Chondrocyte (in vitro differentiated cells): Measurements from ENCODE around the gene ADAM12. TPM values are rescaled to one million over a fixed set of nuclear protein-coding genes. Genes with fewer than 3 reads are reported as not detected.

ENCODE experiments used
- DNase-seq: peaks from one replicate; pipeline ENCODE4 v3.0.0; 2021; ENCODE audit warnings: mixed read lengths, low spot score
- H3K27ac Mint-ChIP-seq: one replicate; pipeline ENCODE4 v1.8.0; 2021; ENCODE audit warnings: mild to moderate bottlenecking, moderate library complexity, mixed read lengths; ENCODE audit not compliant: unreplicated experiment
- H3K27me3 Mint-ChIP-seq: 2 replicates; pipeline ENCODE4 v1.8.0; 2021; ENCODE audit warnings: low read depth, mixed read lengths
- H3K36me3 Mint-ChIP-seq: 2 replicates; pipeline ENCODE4 v1.8.0; 2021; ENCODE audit warnings: low read depth, mixed read lengths
- H3K4me1 Mint-ChIP-seq: 2 replicates; pipeline ENCODE4 v1.8.0; 2021; ENCODE audit warnings: low read depth, mild to moderate bottlenecking, mixed read lengths
- H3K4me3 Mint-ChIP-seq: one replicate; pipeline ENCODE4 v1.8.0; 2021; ENCODE audit warnings: mild to moderate bottlenecking, moderate library complexity, mixed read lengths; ENCODE audit not compliant: unreplicated experiment
- H3K9me3 Mint-ChIP-seq: 2 replicates; pipeline ENCODE4 v1.8.0; 2021; ENCODE audit warnings: low read depth, mixed read lengths
- CTCF ChIP-seq: fragments of 200-600 bp; sonication (generic); IDR thresholded peaks from 2 replicates; pipeline ENCODE4 v1.5.0; 2021; ENCODE audit warnings: antibody characterized with exemption, mild to moderate bottlenecking, moderate library complexity
- total RNA-seq: library from RNA; stranded (reverse); gene quantifications from 3 replicates; pipeline ENCODE4 v1.2.1, GENCODE V29; 2021

The ADAM12 gene
- total RNA-seq, 1 donor from 2014 or later = 175 TPM

GRCh38 chr10:126041804-126042231 is 346.5 kb downstream of the ADAM12 start:
- Mint-ChIP-seq H3K27me3 (no peaks in the 10 kb centered on the region), H3K4me1 (peaks cover 9% of the 10 kb centered on the region), H3K4me3 (no peak overlapping the region), H3K27ac (peak overlapping the region; percentile 87), H3K9me3 (no peaks in the 10 kb centered on the region), H3K36me3 (peaks cover 16% of the 10 kb centered on the region)
- DNase-seq = no peak
- TF ChIP-seq CTCF = no peak

- Mint-ChIP-seq H3K9me3 (no peaks in the 10 kb centered on the region), H3K36me3 (peaks cover 18% of the 10 kb centered on the region), H3K4me1 (peaks cover 9% of the 10 kb centered on the region), H3K27me3 (no peaks in the 10 kb centered on the region), H3K27ac (no peak overlapping the region), H3K4me3 (no peak overlapping the region)
- DNase-seq = no peak
- TF ChIP-seq CTCF = no peak
Observed at GRCh38 chr10:126041117-126041516, 347.2 kb downstream of the ADAM12 start.

- TF ChIP-seq CTCF = no peak
- H3K27ac Mint-ChIP-seq = no peak overlapping the region
- no peaks in the 10 kb centered on the region for H3K27me3 Mint-ChIP-seq
- no peak for DNase-seq
- H3K4me3 Mint-ChIP-seq = no peak overlapping the region
- peaks cover 30% of the 10 kb centered on the region for H3K36me3 Mint-ChIP-seq
- H3K4me1 Mint-ChIP-seq = peaks cover 9% of the 10 kb centered on the region
- H3K9me3 Mint-ChIP-seq = peaks cover 13% of the 10 kb centered on the region
Observed at GRCh38 chr10:126037946-126038345, 350.3 kb downstream of the ADAM12 start.

GRCh38 chr10:126036515-126036914 is 351.8 kb downstream of the ADAM12 start:
- Mint-ChIP-seq H3K27me3 (no peaks in the 10 kb centered on the region), H3K36me3 (peaks cover 30% of the 10 kb centered on the region), H3K4me3 (no peak overlapping the region), H3K4me1 (peaks cover 2% of the 10 kb centered on the region), H3K27ac (no peak overlapping the region), H3K9me3 (peaks cover 13% of the 10 kb centered on the region)
- no peak for DNase-seq
- no peak for TF ChIP-seq CTCF

- Mint-ChIP-seq H3K9me3 (peaks cover 13% of the 10 kb centered on the region), H3K27me3 (no peaks in the 10 kb centered on the region), H3K4me3 (no peak overlapping the region), H3K4me1 (no peaks in the 10 kb centered on the region), H3K36me3 (peaks cover 32% of the 10 kb centered on the region), H3K27ac (no peak overlapping the region)
- no peak for TF ChIP-seq CTCF
- DNase-seq = no peak
Observed at GRCh38 chr10:126034586-126034985, 353.7 kb downstream of the ADAM12 start.
